HepG2 (cell line): ENCODE results near the gene ITCH. TPM values are rescaled to one million over a fixed set of nuclear protein-coding genes. Genes with fewer than 3 reads are reported as not detected.
A peak's percentile ranks its signal among the peaks of the same experiment; 100 is the strongest.

Experiments used
- AKNA ChIP-seq: sonication (generic); formaldehyde crosslinking; IDR thresholded peaks from 2 replicates; pipeline ENCODE4 v1.4.0; 2020; ENCODE audit warnings: missing genetic modification reagents, borderline replicate concordance
- DR1 ChIP-seq: sonication (generic); formaldehyde crosslinking; IDR thresholded peaks from 2 replicates; pipeline ENCODE4 v1.8.0; 2021; ENCODE audit warnings: mild to moderate bottlenecking, missing genetic modification reagents, inconsistent platforms
- GABPA ChIP-seq, 2 experiments: IDR thresholded peaks; 2 replicates each; pipeline ENCODE4 v1.6.1; 2011 to 2016; ENCODE audit warnings: low read depth in 2 of 2, low read length in 1 of 2, missing biosample characterization in 1 of 2, missing genetic modification characterization in 1 of 2
- GABPB1 ChIP-seq: IDR thresholded peaks from 2 replicates; pipeline ENCODE4 v1.6.1; 2016; ENCODE audit warnings: mild to moderate bottlenecking, missing genetic modification reagents, moderate library complexity, missing compliant biosample characterization
- GATAD2A ChIP-seq: IDR thresholded peaks from 2 replicates; pipeline ENCODE4 v1.6.1; 2016
- MEIS2 ChIP-seq: sonication (generic); formaldehyde crosslinking; IDR thresholded peaks from 2 replicates; pipeline ENCODE4 v1.9.0; 2021; ENCODE audit warnings: mild to moderate bottlenecking, missing genetic modification reagents
- PBX2 ChIP-seq: IDR thresholded peaks from 2 replicates; pipeline ENCODE4 v1.6.1; 2016; ENCODE audit warnings: control low read depth
- SALL1 ChIP-seq: sonication (generic); formaldehyde crosslinking; IDR thresholded peaks from 2 replicates; pipeline ENCODE4 v1.8.0; 2022; ENCODE audit warnings: mild to moderate bottlenecking, missing genetic modification reagents
- TFDP2 ChIP-seq: sonication (generic); formaldehyde crosslinking; IDR thresholded peaks from 2 replicates; pipeline ENCODE4 v1.4.0; 2020; ENCODE audit warnings: missing genetic modification reagents
- ZBTB7B ChIP-seq: sonication (generic); formaldehyde crosslinking; IDR thresholded peaks from 2 replicates; pipeline ENCODE4 v1.4.0; 2020; ENCODE audit warnings: missing genetic modification reagents
- ZHX1 ChIP-seq: sonication (generic); formaldehyde crosslinking; IDR thresholded peaks from 2 replicates; pipeline ENCODE4 v1.8.1; 2022; ENCODE audit warnings: low read depth, mild to moderate bottlenecking, missing genetic modification reagents
- ZNF20 ChIP-seq: sonication (generic); formaldehyde crosslinking; IDR thresholded peaks from 2 replicates; pipeline ENCODE4 v1.4.0; 2020; ENCODE audit warnings: mild to moderate bottlenecking, moderate library complexity, missing genetic modification reagents
- ZNF547 ChIP-seq: sonication (generic); formaldehyde crosslinking; IDR thresholded peaks from 2 replicates; pipeline ENCODE4 v1.5.1; 2020; ENCODE audit warnings: mild to moderate bottlenecking, missing genetic modification reagents
- ZNF7 ChIP-seq: IDR thresholded peaks from 2 replicates; pipeline ENCODE4 v1.6.1; 2016; ENCODE audit warnings: missing biosample characterization, missing genetic modification reagents
- polyA plus RNA-seq, 8 experiments: library from polyadenylated mRNA; depleted of rRNA in 3 of 8; stranded (reverse) in 7 of 8; unstranded in 1 of 8; fragments of >200 nt; fragmentation: Illumina TruSeq in 4 of 8; extraction: Trizol in 4 of 8; gene quantifications; 2 replicates each; pipeline versions ENCODE4 v1.2.1 to v1.2.3, GENCODE V29; 2011 to 2016; ENCODE audit warnings: low read depth in 4 of 8, missing spikeins in 1 of 8, mixed read lengths in 1 of 8; ENCODE audit not compliant: insufficient read depth in 1 of 8
- total RNA-seq, 5 experiments: library from RNA; depleted of rRNA; stranded (reverse); fragments of >200 nt; fragmentation: Illumina TruSeq; extraction: Trizol; gene quantifications; 2 replicates each; pipeline ENCODE4 v1.2.3, GENCODE V29; 2016; ENCODE audit warnings: low read depth in 1 of 5

Gene ITCH
- total and polyA plus RNA-seq, 2 of the 13 experiments (the other 11 are each of a cell fraction or from before 2014, with no cell fraction given), result 20.5 to 112 TPM

GRCh38 chr20:34516247-34517113 lies 153.4 kb downstream of the ITCH start, which contains the start of gene DYNLRB1 (continued):
- TF ChIP-seq PBX2 (CRISPR knock-in tag), result peak; percentile 97
- TF ChIP-seq MEIS2 (CRISPR knock-in tag), result no peak
- peak; percentile 77 for TF ChIP-seq TFDP2 (CRISPR knock-in tag)
- peak; percentile 96 for TF ChIP-seq GABPB1
- peak; percentile 35; the same call in 1 of the 2 replicates for TF ChIP-seq ZNF7
- TF ChIP-seq ZBTB7B, result peak; percentile 94
- TF ChIP-seq ZNF547 (CRISPR knock-in tag), result peak; percentile 98
- TF ChIP-seq ZHX1, result peak; percentile 78
- TF ChIP-seq ZNF20, result peak; percentile 52; the same call in 1 of the 2 replicates
- TF ChIP-seq SALL1 (CRISPR knock-in tag), result peak; percentile 91
- peak; percentile 75; the same call in 1 of the 2 replicates for TF ChIP-seq GATAD2A
- peak; percentile 37; the same call in 1 of the 2 replicates for TF ChIP-seq DR1 (CRISPR knock-in tag)
- TF ChIP-seq GABPA (IDR thresholded peaks at IDR 0.05; ENCODE audit: low read depth, low read length), result peak; percentile 79
- TF ChIP-seq GABPA (CRISPR knock-in tag; IDR thresholded peaks at IDR 0.05; ENCODE audit: low read depth), result peak; percentile 89
- TF ChIP-seq AKNA (CRISPR knock-in tag), result no peak; the same call in 1 of the 2 replicates
